ENCODE results near the gene FBXW5.

FBXW5 gene

DNA sequence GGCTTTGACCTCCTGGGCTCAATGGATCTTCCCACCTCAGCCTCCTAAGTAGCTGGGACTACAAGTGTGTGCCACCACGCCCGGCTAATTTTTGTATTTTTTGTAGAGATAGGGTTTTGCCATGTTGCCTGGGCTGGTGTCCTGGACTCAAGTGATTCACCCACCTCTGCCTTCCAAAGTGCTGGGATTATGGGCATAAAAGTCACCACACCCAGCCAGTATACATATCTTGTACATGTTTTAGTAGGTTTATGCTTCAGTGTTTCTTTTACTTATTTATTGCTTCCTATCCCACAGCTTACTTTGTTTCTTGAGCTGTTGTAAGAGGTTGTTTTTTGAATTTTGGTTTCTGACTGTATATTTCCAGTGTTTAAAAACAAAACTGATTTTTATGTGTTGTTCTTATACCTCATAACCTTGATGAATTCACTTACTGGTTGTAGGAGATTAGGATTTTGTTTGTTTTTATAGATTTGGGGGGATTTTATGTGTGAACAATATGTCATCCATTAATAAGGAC, 12.9 kb downstream of the FBXW5 start:
- DNase-seq: no peak

DNA sequence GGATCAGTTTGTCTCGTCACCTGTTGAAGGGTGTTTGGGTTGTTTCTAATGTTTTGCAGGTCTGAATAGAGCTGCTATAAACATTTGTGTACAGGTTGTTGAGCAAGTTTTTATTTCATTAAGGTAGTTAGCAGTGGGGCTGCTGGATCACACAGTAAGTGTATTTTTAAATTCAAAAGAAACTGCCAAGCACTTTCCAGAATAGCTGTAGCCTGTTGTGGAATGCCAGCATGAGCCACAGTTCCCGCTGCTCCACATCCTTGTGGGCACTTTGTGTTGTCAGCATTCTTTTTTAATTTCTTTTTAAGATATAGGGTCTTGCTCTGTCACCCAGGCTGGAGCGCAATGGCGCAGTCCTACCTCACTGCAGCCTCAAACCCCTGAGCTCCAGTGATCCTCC, 14.5 kb downstream of the FBXW5 start:
- DNase-seq: no peak

DNA sequence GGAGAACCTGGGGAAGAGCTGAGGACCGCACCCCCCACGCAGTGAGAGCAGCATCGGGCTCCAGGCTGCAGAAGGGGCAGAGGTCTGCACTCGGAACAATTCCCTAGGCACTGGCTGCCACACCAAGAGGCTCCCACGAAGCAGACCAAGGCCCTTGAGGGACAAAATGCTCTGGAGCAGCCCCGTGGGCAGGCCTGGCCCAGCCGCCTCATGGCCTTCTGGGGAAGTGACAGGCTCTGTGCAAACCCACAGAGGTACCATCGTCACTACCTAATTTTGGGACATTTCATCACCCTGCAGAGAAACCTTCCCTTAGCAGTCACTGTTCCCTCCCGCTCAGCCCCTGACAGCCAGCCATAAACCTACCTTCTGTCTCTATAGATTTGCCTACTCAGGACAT, 15.9 kb downstream of the FBXW5 start:
- DNase-seq: no peak

DNA sequence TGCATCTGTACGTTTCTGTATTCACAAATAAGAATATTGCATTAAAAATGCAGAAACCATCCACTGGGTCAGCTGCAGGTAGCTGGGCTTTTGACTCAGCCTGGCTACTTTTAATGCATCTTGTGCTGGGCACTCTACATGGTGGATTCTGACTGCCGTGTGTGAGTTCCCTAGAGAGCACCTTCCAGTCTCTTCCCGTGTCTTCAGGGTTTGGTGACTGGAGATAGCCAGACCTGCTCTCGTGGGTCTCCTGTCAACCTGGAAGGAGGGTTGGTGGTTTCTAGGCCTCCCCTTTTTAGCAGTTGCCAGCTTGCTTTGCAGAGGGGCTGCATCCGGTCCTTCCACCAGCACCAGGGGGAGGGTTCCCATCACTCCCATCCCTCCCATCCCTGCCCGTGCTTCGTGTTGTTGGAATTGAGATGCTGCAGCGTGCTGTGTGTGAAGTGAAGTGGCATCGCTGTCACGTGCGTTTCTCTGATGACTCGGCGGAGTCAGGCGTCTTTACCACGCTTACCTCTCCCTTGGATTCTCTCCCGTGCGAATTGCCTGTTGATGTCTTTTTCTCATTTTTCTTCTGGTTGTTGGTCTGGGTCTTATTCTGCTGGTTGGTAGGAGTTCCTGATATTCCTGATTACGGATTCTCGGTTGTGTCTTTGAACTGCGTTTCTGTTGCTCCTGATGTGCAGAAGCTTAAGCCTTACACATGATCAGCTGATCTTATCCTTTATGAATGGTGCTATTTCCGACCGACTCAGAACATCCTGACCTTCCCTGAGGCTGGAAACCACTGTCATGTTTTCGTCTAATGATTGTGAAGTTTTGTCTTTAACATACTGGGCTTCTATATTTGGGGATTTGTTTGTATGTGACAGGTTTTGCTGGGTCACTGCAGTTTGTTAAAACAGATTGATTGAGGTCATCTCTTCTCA, 16.9 kb downstream of the FBXW5 start:
- DNase-seq: no peak

DNA sequence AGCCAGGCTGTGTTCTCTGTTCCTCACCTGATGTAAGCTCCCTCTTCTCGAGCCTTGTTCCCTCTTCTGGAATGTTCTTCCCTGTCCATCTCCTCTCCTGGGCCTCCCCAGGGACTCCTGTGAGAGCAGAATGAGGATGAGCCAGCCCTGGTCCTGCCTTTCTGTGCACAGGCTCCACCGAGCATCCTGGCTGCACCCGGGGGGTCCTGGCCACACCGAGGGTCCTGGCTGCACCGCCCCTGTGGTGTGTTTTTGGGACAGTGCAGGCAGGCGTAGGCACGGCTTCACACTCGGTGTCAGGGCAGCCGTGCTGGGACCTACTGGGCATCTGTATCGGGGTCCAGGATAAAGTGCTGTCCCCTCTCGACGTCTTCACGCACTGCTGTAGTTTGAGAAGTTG, 17.8 kb downstream of the FBXW5 start:
- DNase-seq: no peak

DNA sequence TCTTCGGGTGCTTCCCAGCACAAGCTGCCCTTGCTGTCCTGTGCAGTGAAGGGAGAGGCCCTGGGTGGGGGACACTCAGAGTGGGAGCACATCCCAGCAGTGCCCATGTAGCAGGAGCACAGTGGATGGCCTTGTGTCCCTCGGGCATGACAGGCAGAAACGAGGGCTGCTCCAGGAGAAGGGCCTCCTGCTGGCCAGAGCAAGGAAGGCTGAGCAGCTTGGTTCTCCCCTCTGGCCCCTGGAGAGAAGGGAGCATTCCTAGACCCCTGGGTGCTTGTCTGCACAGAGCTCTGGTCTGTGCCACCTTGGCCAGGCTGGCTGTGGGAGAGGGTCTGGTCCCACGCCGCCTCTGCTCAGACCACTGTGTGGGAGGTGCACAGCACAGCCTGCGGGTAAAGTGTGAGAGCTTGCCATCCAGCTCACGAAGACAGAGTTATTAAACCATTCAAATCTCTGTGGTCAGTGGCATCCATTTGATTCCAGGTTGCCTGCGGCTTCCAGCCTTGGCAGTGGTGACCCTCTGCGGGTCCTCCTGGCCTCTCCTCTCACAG, 18.3 kb downstream of the FBXW5 start:
- no peak for DNase-seq

DNA sequence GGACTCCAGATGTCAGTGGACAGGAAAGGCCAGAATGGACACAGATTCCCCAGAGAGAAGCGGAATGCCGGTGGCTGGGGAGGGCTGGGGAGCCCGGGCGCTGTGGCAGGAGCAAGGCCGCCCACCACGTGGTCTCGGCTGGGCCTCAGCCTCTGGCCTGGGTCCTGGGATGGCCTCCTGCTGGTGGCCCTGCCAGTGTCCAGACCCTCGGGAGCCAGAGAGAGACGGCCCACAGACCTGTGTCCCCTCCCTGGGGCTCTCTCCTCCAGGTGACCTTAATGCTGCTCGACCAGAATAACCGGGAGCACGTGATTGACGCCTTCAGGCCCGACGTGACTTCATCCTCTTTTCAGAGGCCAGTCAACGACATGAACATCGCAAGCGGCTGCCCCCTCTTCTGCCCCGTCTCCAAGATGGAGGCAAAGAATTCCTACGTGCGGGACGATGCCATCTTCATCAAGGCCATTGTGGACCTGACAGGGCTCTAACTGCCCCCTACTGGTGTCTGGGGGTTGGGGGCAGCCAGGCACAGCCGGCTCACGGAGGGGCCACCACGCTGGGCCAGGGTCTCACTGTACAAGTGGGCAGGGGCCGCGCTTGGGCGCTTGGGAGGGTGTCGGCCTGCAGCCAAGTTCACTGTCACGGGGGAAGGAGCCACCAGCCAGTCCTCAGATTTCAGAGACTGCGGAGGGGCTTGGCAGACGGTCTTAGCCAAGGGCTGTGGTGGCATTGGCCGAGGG, 19.0 kb downstream of the FBXW5 start:
- no peak for DNase-seq

DNA sequence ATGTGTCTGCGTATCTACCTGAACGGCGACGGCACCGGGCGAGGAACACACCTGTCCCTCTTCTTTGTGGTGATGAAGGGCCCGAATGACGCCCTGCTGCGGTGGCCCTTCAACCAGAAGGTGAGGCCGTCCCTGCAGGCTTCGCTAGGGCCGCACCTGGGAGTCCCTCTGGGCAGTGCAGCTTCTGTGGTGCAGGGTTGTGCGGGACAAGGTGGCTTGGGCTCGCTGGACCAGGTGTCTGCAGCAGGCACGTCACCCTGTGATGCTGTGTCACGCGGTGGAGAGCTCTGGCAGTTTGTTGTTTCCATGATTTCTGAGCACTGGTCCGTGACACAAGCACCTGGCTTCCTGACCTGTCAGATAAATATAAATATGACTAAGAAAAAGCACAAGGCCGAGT, 20.7 kb downstream of the FBXW5 start:
- DNase-seq: peak; percentile 59

DNA sequence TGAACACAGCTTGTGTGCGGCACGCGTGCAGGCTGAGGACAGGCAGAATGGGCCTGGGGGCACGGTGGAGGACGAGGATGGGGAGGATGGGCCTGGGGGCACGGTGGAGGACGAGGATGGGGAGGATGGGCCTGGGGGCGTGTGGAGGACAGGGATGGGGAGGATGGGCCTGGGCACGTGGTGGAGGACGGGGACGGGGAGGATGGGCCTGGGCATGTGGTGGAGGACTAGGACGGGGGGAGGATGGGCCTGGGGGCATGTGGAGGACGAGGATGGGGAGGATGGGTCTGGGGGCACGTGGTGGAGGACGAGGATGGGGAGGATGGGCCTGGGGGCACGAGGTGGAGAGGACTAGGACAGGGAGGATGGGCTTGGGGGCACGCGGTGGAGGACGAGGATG, 22.0 kb downstream of the FBXW5 start:
- DNase-seq: no peak

DNA sequence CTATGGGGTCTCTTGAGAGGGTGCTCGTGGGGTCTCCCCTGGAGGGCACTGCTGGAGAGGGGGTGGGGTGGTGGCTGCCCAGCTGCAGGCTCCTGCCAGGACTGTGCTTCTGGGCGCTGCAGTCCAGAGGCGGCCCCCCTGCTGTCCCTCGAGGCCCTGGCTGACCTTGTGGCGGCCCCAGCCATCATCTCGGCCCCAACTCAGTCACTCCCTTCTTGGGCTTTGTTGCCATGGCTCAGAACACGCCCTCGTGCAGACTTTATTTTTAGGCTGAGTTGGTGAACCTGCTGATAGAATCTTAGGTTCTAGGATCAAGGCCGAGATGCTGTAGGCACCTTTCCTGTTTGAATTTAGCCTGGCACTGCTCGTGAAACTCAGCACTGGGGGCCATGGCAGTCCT, 22.8 kb downstream of the FBXW5 start:
- no peak for DNase-seq

DNA sequence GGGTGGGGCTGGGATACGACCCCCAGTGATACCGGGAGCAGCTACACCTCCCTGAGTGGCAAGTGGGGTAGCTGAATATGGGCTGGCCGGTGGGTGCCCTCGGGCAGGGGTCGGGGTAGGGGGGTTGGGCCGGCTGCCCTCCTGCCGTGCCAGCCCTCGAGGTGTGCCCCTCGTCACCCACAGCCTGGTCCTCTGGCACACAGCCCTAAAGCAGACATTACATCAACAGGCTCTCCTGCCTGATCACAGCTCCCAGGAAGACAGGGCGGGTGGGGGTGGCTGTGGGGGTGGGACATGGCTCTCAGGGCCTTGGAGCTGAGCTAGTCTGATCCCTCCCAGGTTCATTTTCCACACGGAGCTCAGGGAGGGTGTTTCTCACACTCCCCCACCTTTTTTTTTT, 23.2 kb downstream of the FBXW5 start:
- DNase-seq: no peak

DNA sequence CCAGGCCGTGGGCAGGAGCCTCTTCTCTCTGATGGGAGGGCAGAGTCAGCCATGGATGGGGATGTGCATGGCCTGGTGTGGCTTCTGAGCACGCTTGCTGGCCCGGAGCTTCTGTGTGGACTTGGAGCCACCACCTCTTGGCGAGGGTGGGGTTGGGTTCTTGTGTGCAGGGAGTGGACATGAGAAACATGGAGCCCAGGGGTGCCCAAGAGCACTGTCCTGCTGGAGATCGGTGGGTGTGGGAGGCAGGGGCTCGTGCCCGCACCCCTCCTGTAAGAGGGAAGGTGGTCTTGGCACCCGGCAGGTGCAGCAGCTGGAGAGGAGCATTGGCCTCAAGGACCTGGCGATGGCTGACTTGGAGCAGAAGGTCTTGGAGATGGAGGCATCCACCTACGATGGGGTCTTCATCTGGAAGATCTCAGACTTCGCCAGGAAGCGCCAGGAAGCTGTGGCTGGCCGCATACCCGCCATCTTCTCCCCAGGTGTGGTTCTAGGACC, 23.8 kb downstream of the FBXW5 start:
- no peak for DNase-seq

DNA sequence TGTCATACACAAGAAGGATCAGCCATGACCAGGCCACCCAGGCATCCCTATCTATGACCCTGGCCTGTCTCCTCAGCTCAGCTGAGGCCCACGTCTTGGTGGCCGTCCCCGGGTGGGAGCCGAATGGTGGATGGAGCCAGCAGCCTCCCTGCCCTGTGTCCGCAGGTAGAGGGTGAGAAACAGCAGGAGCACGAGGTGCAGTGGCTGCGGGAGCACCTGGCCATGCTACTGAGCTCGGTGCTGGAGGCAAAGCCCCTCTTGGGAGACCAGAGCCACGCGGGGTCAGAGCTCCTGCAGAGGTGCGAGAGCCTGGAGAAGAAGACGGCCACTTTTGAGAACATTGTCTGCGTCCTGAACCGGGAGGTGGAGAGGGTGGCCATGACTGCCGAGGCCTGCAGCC, 24.5 kb downstream of the FBXW5 start:
- DNase-seq: no peak

DNA sequence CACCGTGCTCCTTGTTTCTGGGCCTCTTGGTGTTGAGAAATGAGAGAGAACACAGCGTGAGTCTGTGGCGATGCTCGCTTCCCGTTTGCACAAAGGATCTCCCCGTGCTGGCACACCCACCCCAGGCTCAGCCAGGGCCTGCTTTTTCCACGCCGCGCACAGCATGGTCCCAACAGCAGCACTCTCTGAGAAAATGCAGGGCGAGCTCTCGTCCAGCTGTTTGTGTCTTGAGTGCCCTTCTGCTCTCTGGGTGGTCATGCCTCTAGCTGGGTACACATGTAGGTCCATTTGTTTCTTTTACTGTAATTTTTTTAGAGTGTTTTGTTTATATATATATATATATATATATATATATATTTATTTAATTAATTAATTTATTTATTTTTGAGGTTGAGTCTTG, 26.6 kb downstream of the FBXW5 start:
- no peak for DNase-seq

DNA sequence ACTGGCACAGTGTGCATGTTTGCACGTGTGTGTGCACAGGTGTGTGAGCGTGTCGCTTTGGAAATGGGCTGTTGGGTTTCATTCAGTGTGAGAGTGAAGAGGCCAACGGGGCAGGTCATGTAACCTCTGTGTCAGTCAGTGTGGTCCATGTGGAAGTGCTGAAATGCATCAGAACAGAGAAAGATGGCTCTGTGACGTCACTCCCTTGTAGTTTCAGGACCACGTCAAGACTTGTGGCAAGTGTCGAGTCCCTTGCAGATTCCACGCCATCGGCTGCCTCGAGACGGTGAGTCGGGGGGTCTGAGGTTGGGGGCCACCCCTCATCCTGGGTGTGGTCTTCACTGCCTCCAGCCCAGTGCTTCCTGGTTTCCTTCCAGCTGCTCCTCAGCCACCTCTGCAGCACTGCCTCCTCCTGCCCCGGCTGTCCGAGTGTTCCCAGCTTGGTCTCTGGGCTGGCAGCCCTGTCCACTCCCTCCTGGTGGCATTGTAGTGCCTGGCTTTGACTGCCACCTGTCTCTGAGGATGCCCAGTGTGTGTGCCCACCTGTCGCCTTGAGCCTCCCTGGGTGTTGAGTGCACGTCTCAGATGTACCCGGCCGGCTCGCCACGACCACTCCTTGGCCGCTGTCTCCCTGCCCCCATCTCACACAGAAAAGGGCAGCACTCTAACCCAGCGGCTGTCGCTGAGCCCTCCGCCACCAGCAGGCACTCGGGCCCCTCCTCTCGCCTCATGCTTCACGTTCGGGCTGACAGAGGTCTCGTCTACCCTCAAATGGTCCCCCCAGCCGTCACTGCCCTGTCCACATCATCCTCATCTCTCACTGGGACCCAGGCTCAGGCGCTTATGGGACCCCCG, 28.0 kb downstream of the FBXW5 start:
- no peak for DNase-seq

DNA sequence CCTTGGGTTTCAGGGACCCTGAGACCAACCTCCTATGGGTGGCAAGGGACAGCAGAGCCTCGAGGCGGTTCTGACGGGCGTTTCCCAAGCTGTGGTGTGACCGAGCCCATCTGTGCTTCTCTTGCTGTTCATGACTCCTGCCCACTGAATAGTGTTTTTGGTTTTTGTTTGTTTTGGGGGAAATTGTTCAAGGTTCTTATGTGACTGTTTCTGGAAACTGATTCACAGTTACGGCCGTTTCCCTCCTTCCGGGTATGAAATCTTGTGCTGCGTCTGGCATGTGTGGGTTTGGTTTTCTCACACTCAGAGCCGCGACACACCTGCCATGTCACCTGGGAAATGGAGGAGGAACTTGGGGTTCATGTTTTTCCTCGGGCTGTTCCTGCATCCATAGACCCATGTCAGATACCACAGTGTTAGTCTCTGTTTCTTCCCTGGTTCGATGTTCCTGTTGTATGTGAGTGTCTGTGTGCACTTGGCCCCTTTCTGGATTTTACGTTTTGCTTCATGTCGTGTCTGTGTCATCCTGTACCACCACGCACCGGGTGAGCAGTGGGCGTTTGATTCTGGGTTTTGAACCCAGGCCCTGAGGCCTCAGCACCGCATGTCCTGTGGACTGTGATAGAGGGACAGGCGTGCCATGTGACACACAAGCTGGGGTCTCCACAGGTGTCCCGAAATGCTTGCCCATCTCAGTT, 28.8 kb downstream of the FBXW5 start:
- DNase-seq: no peak

DNA sequence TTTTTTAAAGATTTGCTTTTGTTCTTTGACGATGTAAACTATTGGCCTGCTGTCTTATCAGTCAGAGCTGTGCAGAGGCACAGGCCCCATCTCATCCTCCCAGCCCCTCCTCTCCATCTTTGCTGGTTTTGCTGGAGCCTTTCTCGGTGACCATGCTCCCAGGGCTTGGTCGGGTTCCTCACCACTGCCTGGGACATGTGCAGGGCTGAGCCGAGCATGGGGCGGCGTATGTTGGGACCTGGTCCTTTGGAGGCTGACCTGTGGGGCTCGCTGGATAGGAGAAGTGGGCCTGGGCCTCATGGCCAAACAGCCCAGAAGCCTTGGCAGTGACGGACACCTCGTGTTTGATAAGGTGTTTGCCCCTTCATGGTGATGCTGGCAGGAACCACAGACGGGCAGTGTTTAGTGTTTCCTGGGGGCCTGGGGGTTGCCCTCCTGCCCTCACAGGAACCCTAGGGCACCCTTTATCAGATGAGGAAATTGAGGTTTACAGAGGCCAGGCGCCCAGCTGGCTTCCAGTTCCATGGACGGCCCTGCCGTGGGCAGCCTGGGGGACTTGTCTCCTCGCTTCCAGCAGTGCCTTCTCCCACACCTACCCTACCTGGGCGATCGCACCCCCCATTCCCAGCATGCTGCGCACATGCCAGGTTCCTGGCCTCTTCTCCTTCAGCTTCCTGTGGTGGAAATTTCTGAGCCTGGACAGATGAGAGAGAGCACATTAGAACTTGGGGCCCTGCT, 30.7 kb downstream of the FBXW5 start:
- no peak for DNase-seq

DNA sequence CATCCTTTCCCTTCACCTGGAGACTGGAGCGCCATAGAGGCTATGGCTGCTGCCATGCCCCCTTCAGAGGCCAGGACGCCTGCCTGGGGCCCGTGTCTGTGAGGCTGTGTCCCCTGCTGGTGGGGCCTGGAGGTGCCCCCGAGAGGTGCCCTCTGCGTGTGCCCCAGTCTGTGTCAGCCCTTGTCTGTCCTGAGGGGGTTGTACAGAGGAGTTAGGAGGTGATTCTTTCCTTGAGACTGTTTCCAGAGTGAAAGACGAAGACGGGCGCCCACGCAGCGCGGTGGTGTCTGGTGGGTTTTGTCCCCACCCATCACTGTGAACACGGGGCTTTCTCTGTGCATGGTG, 33.7 kb downstream of the FBXW5 start:
- no peak for DNase-seq

DNA sequence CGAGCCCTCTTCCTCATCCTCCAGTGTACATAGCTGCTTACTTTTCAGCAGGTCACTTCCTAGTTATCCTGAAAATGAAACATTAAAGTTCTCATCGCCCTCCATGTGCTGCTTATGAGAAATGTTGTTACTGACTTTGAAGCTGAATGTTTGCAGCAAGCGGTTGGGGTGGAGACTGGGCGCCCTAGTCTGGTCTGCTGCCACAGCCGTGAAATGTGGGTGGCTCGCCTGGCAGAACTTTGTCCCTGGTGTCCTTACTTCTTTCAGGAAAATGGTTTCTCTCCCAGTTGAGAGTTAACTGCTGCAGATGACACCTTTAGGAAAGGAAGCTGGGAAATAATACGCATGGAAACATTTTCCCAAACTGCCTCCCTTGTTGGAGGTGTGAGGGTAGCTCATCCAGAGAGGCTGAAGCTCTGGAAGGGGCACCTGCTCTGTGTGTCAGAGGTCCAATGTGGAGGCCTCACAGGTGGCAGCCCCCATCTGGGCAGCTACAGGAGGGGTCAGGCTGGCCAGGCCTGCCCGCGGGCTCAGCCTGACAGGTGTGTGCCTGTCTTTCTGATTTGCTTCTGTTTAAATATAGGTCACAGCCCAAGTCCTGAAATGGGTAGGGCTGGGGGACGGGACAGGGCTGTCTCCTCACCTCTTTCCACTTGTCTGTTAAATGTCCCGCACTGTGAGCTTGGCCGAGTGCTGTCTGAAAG, 34.2 kb downstream of the FBXW5 start:
- no peak for DNase-seq

DNA sequence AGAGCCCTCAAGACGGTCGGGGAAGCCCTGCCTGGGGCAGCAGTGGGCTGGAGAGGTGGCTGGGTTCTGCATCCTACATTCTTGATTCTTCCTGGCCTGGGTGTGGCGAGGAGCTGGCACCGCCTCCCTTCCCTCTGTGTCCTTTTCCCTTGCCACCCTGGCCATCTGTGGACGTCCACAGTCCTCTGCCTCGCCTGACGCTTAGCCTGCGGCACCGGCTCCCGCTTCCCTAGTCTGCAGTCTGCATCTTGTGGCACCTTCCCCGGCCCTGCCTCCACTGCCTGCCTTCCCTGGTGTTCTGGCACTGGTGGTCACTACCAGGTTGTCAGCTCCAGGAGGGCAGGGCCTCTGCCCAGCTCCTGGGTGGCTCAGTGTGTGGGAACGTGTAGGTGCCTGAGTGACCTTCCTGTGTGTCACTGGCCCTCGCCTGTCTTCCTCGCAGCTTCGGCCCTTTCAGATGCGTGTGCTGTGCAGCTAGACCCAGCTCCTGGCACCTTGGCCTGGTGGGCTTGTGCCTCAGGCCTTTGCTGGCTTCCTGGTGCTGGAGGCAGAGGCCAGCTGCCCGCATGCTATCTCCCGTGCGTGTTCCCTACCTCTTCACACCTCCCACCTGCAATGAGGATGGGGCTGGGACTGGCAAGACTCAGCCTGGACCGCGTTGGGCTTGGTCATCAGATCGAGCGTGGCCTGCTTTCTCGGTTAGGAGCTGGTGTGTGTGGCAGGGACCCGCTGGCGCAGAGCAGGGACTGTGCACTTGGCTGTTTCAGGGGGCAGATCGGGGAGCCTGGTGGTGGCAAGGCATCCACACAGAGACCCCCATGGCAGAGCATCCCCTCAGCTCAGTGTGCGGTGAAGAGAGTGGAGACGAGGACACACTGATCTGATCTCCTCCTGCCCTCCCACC, 37.3 kb downstream of the FBXW5 start:
- no peak for DNase-seq

All from NCI-H2029 treated with DMSO at 0.1 percent for 48 hours (cell line).